ENCODE data around the gene PPP2R5D. TPM values are rescaled to one million over a fixed set of nuclear protein-coding genes. Genes with fewer than 3 reads are reported as not detected.

The PPP2R5D gene
- polyA plus RNA-seq, 3 donors = 10.3 to 24.9 (median 14.9) TPM

- Mint-ChIP-seq H3K4me3 (peak overlapping the region in 1 of 2 donors; percentile 24), H3K9me3 (no peaks in the 10 kb centered on the region), H3K4me1 (peaks cover 42% of the 10 kb centered on the region), H3K27ac (peak overlapping the region in 1 of 7 donors; percentile 15), H3K27me3 (ENCODE audit: low read depth in 3 of 3) (peaks cover 0 to 4% (median 0%) of the 10 kb centered on the region in 3 donors), H3K36me3 (peaks cover 24 to 50% of the 10 kb centered on the region in 2 donors)
- H2AFZ ChIP-seq (ENCODE audit: insufficient read depth, low read depth, low read length, poor library complexity, severe bottlenecking) = no peak overlapping the region
- no peak for TF ChIP-seq CTCF (IDR thresholded peaks at IDR 0.05)
- peaks cover 17% of the 10 kb centered on the region for H4K20me1 ChIP-seq (ENCODE audit: insufficient read depth, low read length)
- no peak overlapping the region for H3K4me3 ChIP-seq (replicated peaks in 1 of 3; ENCODE audit: low read depth in 2 of 3, low read length in 3 of 3)
- intact Hi-C loops (cut with micrococcal nuclease) = no loop called here
- no peak for DNase-seq
- H3K27me3 ChIP-seq (ENCODE audit: control insufficient read depth in 2 of 2, insufficient read depth in 2 of 2, low read length in 2 of 2) = no peaks in the 10 kb centered on the region
- H3K4me1 ChIP-seq (ENCODE audit: control insufficient read depth in 1 of 2, insufficient read depth in 2 of 2, low read length in 2 of 2) = peaks cover 15 to 22% of the 10 kb centered on the region in 2 donors
- no peak overlapping the region for H3K27ac ChIP-seq (ENCODE audit: low read depth in 1 of 2, low read length in 2 of 2)
- 79% methylated on average over 3 of the region's 5 CpGs for WGBS (ENCODE audit: insufficient coverage)
- H3K9me3 ChIP-seq (replicated peaks in 1 of 2; ENCODE audit: control insufficient read depth in 1 of 2, insufficient read depth in 1 of 2, low read length in 2 of 2) = no peaks in the 10 kb centered on the region
- H3K4me2 ChIP-seq (replicated peaks; ENCODE audit: extremely low read depth, low read length, poor library complexity, severe bottlenecking) = no peak overlapping the region
- H3K9ac ChIP-seq (ENCODE audit: insufficient read depth, low read length, poor library complexity, severe bottlenecking) = no peak overlapping the region
- H3K79me2 ChIP-seq (ENCODE audit: insufficient read depth, low read length) = peaks cover 34% of the 10 kb centered on the region
- peaks cover 23 to 37% of the 10 kb centered on the region in 2 donors for H3K36me3 ChIP-seq (replicated peaks in 1 of 2; ENCODE audit: control insufficient read depth in 1 of 2, insufficient read depth in 2 of 2, low read length in 2 of 2)
Observed at GRCh38 chr6:42987533-42988451, 3.4 kb downstream of the PPP2R5D start.

GRCh38 chr6:42988486-42989020 is 4.2 kb downstream of the PPP2R5D start:
- peaks cover 13 to 19% of the 10 kb centered on the region in 2 donors for H3K4me1 ChIP-seq (ENCODE audit: control insufficient read depth in 1 of 2, insufficient read depth in 2 of 2, low read length in 2 of 2)
- peaks cover 0 to 4% (median 0%) of the 10 kb centered on the region in 3 donors for H3K27me3 Mint-ChIP-seq (ENCODE audit: low read depth in 3 of 3)
- H3K4me3 Mint-ChIP-seq = no peak overlapping the region
- H3K27ac Mint-ChIP-seq = peak overlapping the region in 1 of 7 donors; percentile 26
- peaks cover 34% of the 10 kb centered on the region for H3K79me2 ChIP-seq (ENCODE audit: insufficient read depth, low read length)
- no peaks in the 10 kb centered on the region for H3K9me3 Mint-ChIP-seq
- no peak for DNase-seq
- intact Hi-C loops (cut with micrococcal nuclease) = no loop called here
- WGBS (ENCODE audit: insufficient coverage) = 100% methylated on average over 1 of the region's 1 CpG
- H3K4me1 Mint-ChIP-seq = peaks cover 40% of the 10 kb centered on the region
- no peaks in the 10 kb centered on the region for H3K27me3 ChIP-seq (ENCODE audit: control insufficient read depth in 2 of 2, insufficient read depth in 2 of 2, low read length in 2 of 2)
- no peak overlapping the region for H2AFZ ChIP-seq (ENCODE audit: insufficient read depth, low read depth, low read length, poor library complexity, severe bottlenecking)
- no peak overlapping the region for H3K9ac ChIP-seq (ENCODE audit: insufficient read depth, low read length, poor library complexity, severe bottlenecking)
- no peaks in the 10 kb centered on the region for H3K9me3 ChIP-seq (replicated peaks in 1 of 2; ENCODE audit: control insufficient read depth in 1 of 2, insufficient read depth in 1 of 2, low read length in 2 of 2)
- H3K36me3 ChIP-seq (replicated peaks in 1 of 2; ENCODE audit: control insufficient read depth in 1 of 2, insufficient read depth in 2 of 2, low read length in 2 of 2) = peaks cover 23 to 37% of the 10 kb centered on the region in 2 donors
- peaks cover 17% of the 10 kb centered on the region for H4K20me1 ChIP-seq (ENCODE audit: insufficient read depth, low read length)
- H3K4me3 ChIP-seq (replicated peaks in 1 of 3; ENCODE audit: low read depth in 2 of 3, low read length in 3 of 3) = no peak overlapping the region
- no peak overlapping the region for H3K4me2 ChIP-seq (replicated peaks; ENCODE audit: extremely low read depth, low read length, poor library complexity, severe bottlenecking)
- TF ChIP-seq CTCF (IDR thresholded peaks at IDR 0.05) = no peak
- H3K36me3 Mint-ChIP-seq = peaks cover 24 to 53% of the 10 kb centered on the region in 2 donors
- H3K27ac ChIP-seq (ENCODE audit: low read depth in 1 of 2, low read length in 2 of 2) = no peak overlapping the region

All from CD14-positive monocyte (primary cell).